HG02678 (cell line): ENCODE data around the gene ATRAID.
"Not testable (repeated sequence)": the region's sequence is repeated elsewhere in the genome, so short reads cannot be mapped to it uniquely, and the experiment has no call there.

Experiments
- ATAC-seq: cut with Tn5 transposase; IDR thresholded peaks from one replicate; pipeline ENCODE4 v1.9.1; 2021; ENCODE audit warnings: mild to moderate bottlenecking, moderate library complexity; ENCODE audit not compliant: unreplicated experiment

ATRAID gene, protein sequence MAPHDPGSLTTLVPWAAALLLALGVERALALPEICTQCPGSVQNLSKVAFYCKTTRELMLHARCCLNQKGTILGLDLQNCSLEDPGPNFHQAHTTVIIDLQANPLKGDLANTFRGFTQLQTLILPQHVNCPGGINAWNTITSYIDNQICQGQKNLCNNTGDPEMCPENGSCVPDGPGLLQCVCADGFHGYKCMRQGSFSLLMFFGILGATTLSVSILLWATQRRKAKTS

DNA sequence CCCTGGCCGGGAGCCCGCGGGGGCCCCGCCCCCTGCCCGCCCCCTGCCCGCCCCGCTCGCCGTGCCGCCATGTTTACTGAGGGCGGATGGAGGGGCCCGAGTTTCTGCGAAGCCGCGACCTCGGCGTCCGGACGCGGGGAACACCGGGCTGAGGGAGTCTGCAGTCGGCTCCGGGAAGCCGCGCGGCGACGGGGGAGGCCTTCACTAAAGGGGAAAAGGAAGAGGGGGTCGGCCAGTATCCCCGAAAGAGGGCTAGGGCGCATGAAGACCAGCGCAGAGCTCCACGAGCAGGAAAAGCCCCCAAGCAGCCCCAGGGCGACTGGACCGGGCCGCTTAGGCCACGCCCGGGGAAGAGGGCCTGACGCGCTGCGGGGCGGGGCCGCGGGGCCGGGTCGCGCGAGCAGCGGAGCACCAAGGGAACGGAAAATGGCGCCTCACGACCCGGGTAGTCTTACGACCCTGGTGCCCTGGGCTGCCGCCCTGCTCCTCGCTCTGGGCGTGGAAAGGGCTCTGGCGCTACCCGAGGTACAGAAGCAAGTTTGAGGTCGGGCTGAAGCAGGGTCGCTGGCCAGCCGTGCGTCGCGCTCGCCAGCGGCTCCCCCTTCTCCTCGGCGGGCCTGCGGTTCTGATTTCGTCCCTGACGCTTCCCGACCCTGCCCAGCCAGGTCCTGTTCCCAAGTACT, at the start of gene ATRAID, which contains the start of gene SLC5A6:
TSS of gene ATRAID (plus strand) at position 99 of the 683 bp plus-strand sequence. CDS start at position 427, 328 bp downstream.
TSS of gene SLC5A6 (minus strand) at position 326 of the 683 bp plus-strand sequence. CDS start 4,618 bp downstream, outside the sequence.
- ATAC-seq, result peak; percentile 82

DNA sequence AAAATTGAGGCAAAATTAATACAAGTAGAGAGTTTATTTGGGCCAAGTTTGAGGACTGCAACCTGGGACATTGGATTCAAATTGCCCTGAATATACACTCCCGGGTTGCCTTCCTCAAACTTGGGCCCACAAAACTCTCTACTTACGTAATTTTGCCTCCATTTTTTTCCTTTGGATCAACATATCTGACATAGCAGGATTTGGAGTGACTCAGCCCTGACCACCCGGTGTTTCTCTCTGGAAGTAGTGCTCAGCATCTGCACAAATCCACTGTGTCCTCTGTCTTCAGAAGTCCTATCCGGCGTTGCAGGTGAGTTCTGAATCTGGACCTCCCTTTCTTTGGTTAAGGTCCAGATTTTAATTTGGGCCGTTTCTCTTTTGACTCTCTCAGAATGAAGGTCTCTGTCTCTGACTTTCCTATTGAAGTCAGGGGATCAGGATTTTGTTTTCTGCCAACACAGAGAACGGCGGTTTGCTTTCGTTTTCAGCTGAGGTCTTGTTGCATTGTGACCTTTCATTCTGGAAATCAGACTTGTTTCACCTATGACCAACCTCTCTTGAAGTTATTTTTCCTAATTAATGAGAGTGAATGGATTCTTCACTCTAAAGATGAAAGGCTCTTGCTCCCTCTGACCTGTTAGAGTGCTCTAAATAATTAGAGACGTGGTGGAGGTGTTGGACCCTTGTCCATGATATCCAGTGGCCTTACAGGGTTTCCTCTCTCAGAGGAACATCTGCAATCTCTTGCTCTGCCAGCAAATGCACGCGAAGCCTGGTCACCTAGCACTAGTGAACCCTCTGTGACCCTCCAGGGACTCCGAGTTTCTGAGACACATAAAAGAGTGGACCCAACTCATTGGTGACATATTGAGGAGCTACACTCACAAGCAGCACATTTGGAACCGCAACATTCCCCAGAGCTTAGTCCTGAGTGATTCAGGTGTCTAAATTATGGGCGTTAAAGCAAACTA, 49.4 kb upstream of the ATRAID start:
- ATAC-seq, result no peak

DNA sequence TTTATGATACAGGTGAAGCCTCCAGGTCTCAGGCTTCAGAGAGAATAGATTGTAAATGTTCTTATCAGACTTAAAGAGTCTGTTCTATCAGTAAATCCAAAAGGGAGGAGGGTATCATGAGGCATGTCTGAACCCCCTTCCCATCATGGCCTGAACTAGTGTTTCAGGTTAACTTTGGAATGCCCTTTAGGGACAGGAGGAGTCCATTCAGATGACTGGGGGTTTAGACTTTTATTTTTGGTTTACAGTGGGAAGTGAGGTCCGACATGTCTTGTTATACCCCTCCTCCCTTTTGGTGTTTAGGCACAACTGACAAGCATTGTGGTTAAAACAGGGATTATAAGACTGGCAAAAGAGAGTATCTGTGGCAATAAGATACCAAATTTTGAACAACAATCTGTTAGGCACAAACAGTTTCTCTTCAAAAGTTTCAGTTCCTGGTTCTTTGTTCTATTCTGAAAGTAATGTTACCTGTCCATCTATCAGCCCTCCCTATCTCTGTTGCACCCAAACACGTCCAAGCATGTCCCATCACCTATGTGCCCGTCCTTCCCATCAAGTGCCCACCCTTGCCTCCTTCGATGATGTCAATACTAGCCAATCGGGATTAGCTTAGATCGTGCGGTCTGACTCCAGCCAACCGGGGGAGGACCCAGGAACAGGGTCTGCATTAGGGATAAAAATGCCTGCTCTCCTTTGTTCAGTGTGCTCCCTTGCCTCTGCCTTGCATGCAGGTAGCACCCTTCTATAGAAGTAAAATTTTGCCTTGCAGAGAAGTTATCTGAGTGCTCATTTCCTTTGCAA, 46.7 kb upstream of the ATRAID start:
- no peak for ATAC-seq

DNA sequence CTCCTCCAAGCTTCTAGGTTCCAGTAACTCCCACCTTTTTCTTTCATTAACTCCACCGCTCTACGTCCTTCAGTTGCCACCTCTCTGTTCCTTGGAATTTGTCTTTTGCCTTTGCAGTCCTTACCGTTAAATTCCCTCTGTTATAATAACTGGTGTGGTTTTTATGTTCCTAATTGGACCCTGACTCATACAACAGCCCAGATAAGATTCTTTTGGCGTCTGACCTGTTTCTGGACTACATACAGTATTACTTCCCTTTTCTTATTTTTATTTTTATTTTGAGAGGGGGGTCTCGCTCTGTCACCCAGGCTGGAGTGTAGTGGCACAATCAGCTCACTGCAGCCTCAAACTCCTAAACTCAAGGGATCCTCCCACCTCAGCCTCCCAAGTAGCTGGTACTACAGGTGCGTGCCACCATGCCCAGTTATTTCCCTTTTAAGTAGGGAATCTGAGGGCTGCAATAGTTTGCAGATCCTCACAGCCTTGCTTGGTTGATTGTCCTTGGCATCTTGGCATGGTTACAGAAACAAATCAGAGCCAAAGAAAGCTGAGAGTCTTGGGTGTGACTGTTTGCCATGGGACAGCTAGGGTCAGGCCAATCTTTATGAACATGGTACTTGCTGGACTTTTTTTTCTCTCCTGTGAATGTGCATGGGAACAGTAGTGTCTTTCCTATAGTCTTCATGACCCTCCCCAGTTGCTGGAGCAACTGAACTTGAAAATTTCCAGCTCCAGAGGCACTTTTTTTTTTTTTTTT, 41.1 kb upstream of the ATRAID start:
- ATAC-seq, result no peak

DNA sequence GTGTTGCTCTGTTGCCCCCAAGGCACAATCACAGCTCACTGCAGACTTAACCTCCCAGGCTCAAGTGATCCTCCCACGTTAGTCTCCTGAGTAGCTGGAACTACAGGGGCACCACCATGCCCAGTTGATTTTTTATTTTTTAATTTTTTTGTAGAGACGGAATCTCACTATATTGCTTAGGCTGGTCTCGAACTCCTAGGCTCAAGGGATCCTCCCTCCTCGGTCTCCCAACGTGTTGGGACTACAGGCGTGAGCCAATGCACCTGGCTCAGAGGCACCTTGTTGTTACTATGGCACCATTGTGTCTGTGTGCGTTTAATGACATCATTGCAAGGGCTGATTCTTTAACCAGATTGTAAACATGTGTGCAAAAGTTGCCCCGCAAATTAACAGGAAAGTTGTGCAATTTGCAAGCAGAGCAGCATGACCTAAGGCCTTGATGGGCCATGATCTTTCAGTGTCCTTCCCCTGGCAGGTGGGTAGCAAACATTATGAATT, 40.4 kb upstream of the ATRAID start:
- ATAC-seq, result no peak

DNA sequence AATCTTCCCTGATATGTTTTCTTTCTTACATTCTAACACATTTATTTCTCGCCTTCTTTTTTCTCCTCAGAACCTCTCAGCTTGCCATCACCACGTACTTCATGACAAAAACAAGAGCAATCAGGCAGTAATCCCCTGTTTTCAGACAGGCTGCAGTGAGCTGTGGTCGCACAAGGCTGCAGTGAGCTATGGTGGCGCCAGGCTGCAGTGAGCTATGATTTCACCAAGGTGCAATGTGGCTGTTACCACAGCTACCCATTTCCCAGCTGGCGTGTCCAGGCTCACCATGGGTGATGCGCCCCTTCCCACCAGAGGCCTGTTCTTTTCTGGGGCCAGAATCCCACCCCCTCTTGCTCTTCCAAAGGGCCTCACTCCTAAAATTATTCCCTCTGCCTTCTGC, 37.2 kb upstream of the ATRAID start:
- no peak for ATAC-seq

DNA sequence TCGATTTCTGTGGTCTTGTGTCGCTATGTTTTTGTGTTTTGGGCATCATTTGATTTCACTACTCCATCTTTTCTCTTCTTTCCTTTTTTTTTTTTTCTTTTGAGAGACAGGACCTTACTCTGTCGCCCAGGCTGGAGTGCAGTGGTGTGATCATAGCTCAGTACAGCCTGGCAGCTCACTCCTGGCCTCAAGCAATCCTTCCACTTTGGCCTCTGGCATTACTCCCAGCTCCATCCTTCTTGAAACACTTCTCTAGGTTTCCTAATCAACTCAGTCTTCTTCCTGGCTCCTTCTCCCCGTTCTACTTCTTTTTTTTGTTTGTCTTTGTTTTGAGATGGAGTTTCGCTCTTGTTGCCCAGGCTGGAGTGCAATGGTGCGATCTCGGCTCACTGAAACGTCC, 36.5 kb upstream of the ATRAID start:
- ATAC-seq, result no peak

DNA sequence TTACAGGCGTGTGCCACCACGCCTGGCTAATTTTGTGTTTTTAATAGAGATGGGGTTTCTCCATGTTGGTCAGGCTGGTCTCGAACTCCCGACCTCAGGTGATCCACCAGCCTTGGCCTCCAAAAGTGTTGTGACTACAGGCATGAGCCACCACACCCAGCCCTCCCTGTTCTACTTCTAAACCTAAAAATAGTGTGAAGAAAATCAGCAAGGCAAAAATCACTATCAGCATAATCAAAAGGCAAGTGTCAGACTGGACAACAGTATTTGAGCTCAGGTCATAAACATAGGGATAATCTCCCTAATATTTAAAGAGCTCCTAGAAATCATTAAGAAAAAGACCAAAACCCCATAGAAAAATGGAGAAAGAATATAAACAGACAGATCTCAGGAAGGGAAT, 36.1 kb upstream of the ATRAID start:
- not testable (repeated sequence) for ATAC-seq

DNA sequence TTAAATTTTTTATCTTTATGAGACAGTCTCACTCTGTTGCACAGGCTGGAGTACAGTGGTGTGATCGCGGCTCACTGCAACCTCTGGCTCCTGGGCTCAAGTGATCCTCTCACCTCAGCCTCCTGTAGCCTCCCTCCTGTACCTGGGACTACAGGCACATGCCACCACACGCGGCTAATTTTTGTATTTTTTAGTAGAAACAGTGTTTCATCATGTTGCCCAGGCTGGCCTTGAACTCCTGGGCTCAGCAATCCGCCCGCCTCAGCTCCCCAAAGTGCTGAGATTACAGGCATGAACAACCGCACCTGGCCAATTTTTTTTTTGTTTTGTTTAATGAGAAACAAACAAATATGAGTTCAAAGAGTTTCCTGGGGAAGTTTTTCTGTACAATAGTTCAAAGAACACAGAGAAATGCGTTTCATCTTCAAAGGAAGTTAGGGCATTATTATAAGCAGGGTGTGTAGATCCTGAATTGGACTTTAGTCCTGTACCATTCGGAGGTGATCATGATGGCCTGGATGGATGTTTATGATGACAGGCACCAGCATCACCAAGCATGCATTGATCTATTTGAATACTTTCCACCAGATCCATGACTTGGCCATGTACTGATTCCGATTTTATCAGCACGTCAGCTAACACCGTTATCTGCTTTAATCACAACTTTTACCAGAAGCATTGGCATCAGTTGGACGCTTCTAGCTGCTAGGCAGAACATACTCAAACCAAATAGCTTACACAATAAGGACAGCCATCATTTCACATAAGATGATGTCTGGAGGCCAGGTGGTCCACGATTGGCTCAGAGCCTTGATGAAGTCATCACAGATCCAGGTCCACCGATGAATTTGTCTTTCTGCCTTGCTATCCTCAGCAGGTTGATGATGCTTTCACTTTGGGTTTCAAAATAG, 34.1 kb upstream of the ATRAID start:
- ATAC-seq, result no peak

DNA sequence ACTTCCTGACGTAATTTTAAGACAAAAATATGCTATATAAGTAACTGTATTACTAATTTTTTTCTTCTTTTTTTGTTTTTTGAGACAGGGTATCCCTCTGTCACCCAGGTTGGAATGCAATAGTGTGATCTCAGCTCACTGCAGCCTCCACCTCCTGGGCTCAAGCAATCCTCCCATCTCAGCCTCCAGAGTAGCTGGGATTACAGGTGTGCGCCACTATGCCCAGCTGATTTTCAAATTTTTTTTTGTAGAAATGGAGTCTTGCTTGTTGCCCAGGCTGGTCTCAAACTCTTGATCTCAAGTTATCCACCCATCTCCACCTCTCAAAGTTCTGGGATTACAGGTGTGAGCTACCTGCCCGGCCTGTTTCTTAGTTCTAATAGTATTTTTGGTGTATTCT, 33.4 kb upstream of the ATRAID start:
- ATAC-seq, result no peak

DNA sequence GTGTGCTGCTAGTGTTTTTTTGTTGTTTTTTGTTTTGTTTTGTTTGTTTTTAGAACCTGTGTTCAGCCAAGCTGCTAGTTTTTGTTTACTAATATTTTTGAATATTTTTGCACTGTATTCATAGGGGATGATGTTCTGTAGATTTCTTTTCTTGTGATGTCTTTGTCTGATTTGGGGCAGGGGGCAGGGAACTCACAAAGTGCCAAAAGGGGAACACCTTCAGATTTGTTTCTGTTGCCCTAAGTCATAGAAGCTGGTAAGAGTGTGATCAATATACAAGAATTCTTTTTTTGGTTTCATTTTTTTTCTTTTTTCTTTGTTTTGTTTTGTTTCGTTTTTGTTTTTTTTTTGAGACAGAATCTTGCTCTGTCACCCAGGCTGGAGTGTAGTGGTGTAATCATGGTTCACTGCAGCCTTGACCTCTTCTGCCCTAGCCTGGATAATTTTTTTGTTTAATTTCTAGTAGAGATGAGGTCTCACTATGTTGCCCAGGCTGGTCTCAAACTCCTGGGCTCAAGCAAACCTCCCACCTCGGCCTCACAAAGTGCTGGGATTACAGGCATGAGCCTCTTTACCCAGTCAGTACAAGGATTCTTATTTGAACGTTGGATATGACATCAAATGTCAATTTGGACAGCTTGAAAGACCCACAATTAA, 32.4 kb upstream of the ATRAID start:
- no peak for ATAC-seq

DNA sequence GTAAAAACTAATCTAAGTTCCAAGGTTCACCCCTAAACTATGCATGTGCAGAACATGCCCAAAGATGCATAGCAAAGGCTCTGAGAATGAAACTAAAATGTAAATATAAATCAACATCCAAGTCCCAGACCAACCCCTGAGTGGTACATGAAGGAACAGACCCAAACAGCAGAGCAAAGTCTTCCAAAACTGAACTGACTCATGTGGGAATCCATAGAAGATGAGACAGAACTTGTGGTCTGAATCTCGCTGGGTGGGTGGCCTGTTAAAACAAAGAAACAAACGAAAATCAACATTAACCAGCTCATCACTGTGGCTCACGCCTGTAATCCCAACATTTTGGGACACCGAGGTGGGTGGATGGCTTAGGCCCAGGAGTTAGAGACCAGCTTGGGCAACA, 29.5 kb upstream of the ATRAID start:
- ATAC-seq, result no peak

DNA sequence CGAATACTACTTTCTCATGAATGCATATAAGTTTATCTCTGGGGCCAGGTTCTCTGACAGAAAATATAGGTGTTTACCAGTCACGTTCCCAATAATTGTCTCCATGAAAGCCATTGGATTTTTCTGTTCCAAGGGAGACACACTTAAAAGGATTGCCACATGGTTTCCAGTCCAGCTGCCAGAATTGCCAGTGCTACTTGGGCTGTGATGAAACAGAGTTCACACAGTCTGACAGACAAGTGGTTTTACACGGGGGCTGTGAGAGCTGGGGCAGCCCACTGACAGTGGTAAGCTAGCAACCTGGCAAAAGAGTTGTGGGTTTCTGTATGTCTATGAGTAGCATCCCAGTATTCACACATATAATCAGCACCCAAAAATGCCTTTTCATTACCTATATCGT, 27.7 kb upstream of the ATRAID start:
- ATAC-seq, result no peak

DNA sequence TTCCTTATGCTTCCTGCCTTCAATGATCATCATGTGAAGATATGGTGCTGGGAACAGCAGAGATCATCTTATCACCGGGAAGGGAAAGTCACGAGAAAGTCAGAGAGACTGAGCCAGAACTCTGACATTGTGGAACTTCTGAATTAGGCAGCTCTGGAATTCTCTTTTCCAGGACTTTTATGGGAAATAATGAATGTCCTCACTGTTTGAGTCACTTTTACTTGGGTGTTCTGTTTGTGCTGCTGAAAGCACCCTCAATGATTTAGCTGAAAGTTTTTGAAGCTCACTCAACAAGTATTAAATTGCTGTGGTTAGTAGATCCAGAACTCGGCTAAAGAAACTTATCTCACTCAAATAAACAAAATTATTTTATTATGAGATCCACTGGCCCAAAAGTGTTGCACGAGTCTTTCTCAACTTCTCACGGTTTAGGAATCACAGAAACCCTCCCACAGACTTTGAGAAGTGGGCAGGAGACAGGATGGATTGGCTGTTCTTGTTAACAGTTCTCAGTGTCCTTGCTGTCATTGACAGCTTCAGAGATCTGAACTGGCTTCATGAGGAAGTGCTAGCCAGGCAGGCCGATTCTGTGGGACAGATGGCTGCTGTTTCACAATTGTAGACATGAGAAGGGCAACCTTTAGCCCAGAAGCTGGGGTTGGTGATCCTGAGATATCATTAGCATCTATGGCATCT, 26.4 kb upstream of the ATRAID start:
- ATAC-seq, result no peak

DNA sequence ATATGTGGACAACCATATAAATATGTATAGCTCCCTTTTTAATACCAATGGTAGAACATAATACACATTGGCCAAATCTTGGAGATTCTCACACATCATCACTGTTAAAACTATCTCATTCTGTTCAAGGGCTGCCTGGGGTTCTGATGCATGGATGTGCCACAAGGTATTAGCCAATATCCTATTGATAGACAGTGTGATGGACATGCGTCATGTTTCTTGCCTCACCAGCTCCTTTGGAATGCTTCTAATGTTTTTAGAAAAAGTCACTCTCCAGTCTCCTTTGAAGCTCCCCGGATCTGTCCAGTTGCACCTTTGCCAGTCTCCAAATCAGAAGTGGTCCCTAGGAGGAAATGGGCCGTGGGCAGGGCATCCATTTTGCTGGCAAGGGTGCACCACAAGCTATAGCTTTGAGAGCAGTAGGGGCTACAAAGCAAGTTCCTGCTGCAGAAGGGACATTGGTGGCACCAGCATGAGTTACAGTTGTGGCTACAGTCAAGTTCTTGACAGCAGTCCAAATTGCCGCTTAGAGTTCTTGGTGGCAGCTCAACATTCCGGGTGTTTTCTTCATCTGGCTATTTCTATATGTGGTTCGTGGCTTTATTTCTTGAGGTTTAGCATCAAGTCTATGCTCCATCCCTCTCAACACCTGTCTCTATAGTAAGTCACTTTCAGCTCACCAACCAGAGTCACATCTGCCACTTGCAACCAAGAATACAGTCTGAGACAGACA, 25.1 kb upstream of the ATRAID start:
- ATAC-seq, result no peak

DNA sequence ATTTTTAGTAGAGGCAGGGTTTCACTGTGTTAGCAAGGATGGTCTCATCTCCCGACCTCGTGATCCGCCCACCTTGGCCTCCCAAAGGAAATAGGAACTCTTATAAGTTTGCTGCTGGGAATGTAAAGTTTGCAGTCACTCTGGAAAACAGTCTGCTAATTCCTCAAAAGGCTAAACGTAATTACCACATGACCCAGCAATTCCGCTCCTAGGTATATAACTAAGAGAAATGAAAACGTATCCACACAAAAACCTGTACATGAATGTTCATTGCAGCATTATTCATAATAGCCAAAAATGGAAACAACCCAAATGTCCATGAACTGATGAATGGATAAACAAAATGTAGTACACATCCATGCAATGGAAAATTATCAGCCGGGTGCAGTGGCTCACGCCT, 21.9 kb upstream of the ATRAID start:
- ATAC-seq, result no peak
